Transverse colon (tissue), 4 donors: Measurements from ENCODE around the gene GCNT2. TPM values are rescaled to one million over a fixed set of nuclear protein-coding genes. Genes with fewer than 3 reads are reported as not detected.
"Not testable (repeated sequence)": the region's sequence is repeated elsewhere in the genome, so short reads cannot be mapped to it uniquely, and the experiment has no call there.

Experiments used
- DNase-seq: peaks from one replicate; pipeline ENCODE4 v3.0.0-alpha.2; 2019
- H3K27ac ChIP-seq, 4 donors: fragments of 200-600 bp; sonication (generic); 2 replicates each; pipeline ENCODE4 v1.5.1; 2016 to 2018; ENCODE audit warnings: inconsistent platforms in 4 of 4
- H3K27me3 ChIP-seq: fragments of 200-600 bp; sonication (generic); 2 replicates; pipeline ENCODE4 v1.5.1; 2017; ENCODE audit warnings: inconsistent platforms
- H3K36me3 ChIP-seq, 4 donors: fragments of 200-600 bp; sonication (generic); 2 replicates each; pipeline ENCODE4 v1.5.1; 2017 to 2019; ENCODE audit warnings: inconsistent platforms in 4 of 4
- H3K4me1 ChIP-seq, 4 donors: fragments of 200-600 bp; sonication (generic); 2 replicates each; pipeline ENCODE4 v1.5.1; 2017 to 2020; ENCODE audit warnings: inconsistent platforms in 4 of 4
- H3K4me3 ChIP-seq, 4 donors: fragments of 200-600 bp; sonication (generic); 1 replicate in 1 of 4; 2 replicates in 3 of 4; pipeline versions ENCODE4 v1.5.1 to v1.6.1; 2017 to 2019; ENCODE audit warnings: inconsistent platforms in 4 of 4
- H3K9me3 ChIP-seq, 2 donors: fragments of 200-600 bp; sonication (generic); 2 replicates each; pipeline ENCODE4 v1.5.1; 2017 to 2019; ENCODE audit warnings: inconsistent platforms in 2 of 2
- EP300 ChIP-seq: sonication (generic); formaldehyde crosslinking; IDR thresholded peaks from one replicate; pipeline ENCODE4 v1.6.1; 2017; ENCODE audit warnings: antibody characterized with exemption, low read depth
- POLR2A ChIP-seq: fragments of 450-650 bp; IDR thresholded peaks from one replicate; pipeline ENCODE4 v1.6.1; 2016; ENCODE audit warnings: antibody characterized with exemption, mild to moderate bottlenecking, moderate library complexity
- POLR2AphosphoS5 ChIP-seq, 3 donors: sonication (generic); formaldehyde crosslinking; IDR thresholded peaks; one replicate each; pipeline ENCODE4 v1.6.1; 2016; ENCODE audit warnings: antibody characterized with exemption in 3 of 3
- WGBS, 2 donors: methylation state at CpG; one replicate each; pipeline ENCODE4 v1.1.5; 2018; ENCODE audit warnings: low coverage in 1 of 2; 5-methylcytosine and 5-hydroxymethylcytosine counted together
- in situ Hi-C, 4 donors: fragments of 200-750 bp; cut with MboI; loops; one replicate each; pipeline versions ENCODE4 v1.15.0 to v1.15.1; 2017; ENCODE audit warnings: low sequenced_read_pairs in 3 of 4, low pct_ligation_motif_present in 1 of 4, low pct_unique_long_range_greater_than_20kb in 1 of 4
- intact Hi-C: fragments of 100-400 bp; cut with DNase I; formaldehyde crosslinking; loops from one replicate; pipeline ENCODE4 v1.15.1; 2023; ENCODE audit warnings: low total_unique reads
- total RNA-seq, 4 donors: library from RNA; depleted of rRNA; stranded (reverse); fragments of >200 nt; gene quantifications; one replicate each; pipeline ENCODE4 v1.1.0, GENCODE V29; 2016
- TF ChIP-seq, protein P1 (sequence below), 5 experiments: fragments of 200-600 bp in 3 of 5; fragments of 450-650 bp in 2 of 5; sonication (generic) in 3 of 5; IDR thresholded peaks; 1 replicate in 2 of 5; 2 replicates in 3 of 5; pipeline ENCODE4 v1.5.1; 2016 to 2017; ENCODE audit warnings: antibody characterized with exemption in 5 of 5, inconsistent platforms in 3 of 5, mild to moderate bottlenecking in 2 of 5, moderate library complexity in 1 of 5

Gene GCNT2
- total RNA-seq, 4 donors from 2014 or later: 18.7 to 53.4 (median 31.3) TPM

DNA sequence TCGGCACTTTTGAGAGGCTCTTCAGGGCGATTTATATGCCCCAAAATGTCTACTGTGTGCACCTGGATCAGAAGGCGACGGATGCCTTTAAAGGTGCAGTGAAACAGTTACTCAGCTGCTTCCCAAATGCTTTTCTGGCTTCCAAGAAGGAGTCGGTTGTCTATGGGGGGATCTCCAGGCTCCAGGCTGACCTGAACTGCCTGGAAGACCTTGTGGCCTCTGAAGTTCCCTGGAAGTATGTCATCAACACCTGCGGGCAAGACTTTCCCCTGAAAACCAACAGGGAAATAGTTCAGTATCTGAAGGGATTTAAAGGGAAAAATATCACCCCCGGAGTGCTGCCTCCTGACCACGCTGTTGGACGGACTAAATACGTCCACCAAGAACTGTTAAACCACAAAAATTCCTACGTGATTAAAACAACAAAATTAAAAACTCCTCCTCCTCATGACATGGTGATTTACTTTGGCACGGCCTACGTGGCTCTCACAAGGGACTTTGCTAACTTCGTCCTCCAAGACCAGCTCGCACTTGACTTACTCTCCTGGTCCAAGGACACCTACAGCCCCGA, 8.2 kb downstream of the GCNT2 start:
- TF ChIP-seq POLR2AphosphoS5 (IDR thresholded peaks at IDR 0.05) (no peak), EP300 (no peak), POLR2A (no peak)
- TF ChIP-seq, protein P1, sequence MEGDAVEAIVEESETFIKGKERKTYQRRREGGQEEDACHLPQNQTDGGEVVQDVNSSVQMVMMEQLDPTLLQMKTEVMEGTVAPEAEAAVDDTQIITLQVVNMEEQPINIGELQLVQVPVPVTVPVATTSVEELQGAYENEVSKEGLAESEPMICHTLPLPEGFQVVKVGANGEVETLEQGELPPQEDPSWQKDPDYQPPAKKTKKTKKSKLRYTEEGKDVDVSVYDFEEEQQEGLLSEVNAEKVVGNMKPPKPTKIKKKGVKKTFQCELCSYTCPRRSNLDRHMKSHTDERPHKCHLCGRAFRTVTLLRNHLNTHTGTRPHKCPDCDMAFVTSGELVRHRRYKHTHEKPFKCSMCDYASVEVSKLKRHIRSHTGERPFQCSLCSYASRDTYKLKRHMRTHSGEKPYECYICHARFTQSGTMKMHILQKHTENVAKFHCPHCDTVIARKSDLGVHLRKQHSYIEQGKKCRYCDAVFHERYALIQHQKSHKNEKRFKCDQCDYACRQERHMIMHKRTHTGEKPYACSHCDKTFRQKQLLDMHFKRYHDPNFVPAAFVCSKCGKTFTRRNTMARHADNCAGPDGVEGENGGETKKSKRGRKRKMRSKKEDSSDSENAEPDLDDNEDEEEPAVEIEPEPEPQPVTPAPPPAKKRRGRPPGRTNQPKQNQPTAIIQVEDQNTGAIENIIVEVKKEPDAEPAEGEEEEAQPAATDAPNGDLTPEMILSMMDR (IDR thresholded peaks at IDR 0.05): no peak
- Histone ChIP-seq H3K4me1 (peaks cover 0 to 32% (median 15%) of the 10 kb centered on the region in 4 donors), H3K27me3 (no peaks in the 10 kb centered on the region), H3K27ac (peak overlapping the region; percentile 71 to 80 (median 78)), H3K36me3 (no peaks in the 10 kb centered on the region), H3K4me3 (peak overlapping the region in 3 of 4 donors; percentile 26 to 51 (median 29)), H3K9me3 (no peaks in the 10 kb centered on the region)
- DNase-seq: no peak
- intact Hi-C loops: no loop called here
- 70 to 86% methylated on average over 7 to 16 of the region's 16 CpGs for WGBS, 2 donors
- in situ Hi-C loops: no loop called here

DNA sequence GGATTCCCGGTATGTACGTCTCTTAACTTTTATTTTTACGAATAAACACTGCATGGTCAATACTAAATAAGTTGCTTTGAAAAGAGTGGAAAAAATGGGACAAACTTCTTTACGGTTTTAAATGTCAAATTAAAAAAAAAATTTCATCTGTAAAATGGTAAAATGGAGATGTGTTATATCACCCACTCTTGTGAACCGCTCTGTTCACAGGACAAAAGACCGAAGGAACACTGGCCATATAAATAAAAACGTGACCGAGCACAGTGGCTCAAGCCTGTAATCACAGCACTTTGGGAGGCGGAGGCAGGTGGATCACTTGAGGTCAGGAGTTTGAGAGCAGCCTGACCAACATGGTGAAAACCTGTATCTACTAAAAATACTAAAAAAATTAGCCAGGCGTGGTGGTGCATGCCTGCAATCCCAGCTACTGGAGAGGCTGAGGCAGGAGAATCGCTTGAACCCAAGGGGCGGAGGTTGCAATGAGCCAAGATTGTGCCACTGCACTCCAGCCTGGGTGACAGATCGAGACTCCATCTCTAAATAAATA, 8.8 kb downstream of the GCNT2 start:
- H3K4me3 ChIP-seq: peak overlapping the region in 2 of 4 donors; percentile 29 to 51
- in situ Hi-C loops, H3K9me3 ChIP-seq, intact Hi-C loops, DNase-seq, H3K36me3 ChIP-seq, H3K27me3 ChIP-seq, H3K27ac ChIP-seq: not testable (repeated sequence)
- H3K4me1 ChIP-seq: peaks cover 0 to 32% (median 15%) of the 10 kb centered on the region in 4 donors
- WGBS, 2 donors: 82 to 90% methylated on average over 13 of the region's 13 CpGs

DNA sequence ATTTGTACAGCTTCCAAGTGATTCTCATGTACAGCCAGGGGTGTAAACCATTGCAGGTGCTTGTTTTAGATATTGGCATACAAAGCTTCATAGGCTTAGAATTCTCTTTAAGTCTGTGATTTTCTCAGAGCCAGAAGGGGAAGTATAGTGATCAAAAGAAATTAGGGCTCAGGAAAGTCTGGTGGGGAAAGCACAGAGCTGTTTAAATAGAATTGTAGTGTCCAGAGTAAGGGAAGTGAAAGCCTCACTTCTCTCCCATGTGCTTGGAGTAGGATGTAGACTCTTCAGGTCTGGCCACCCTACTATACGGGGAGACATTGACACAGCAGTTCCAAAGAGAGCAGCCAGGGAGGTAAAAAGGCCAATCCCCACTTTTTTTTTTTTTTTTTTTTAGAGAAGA, 10.4 kb downstream of the GCNT2 start:
- in situ Hi-C loops (no loop called here), intact Hi-C loops (no loop called here)
- TF ChIP-seq POLR2A (no peak), POLR2AphosphoS5 (IDR thresholded peaks at IDR 0.05) (no peak), EP300 (no peak)
- TF ChIP-seq, protein P1 (IDR thresholded peaks at IDR 0.05): no peak
- Histone ChIP-seq H3K27ac (no peak overlapping the region), H3K27me3 (no peaks in the 10 kb centered on the region), H3K36me3 (no peaks in the 10 kb centered on the region), H3K9me3 (no peaks in the 10 kb centered on the region), H3K4me3 (peak overlapping the region in 2 of 4 donors; percentile 10 to 51), H3K4me1 (peaks cover 0 to 32% (median 15%) of the 10 kb centered on the region in 4 donors)
- 54 to 100% methylated on average over 1 of the region's 1 CpG for WGBS, 2 donors
- no peak for DNase-seq

DNA sequence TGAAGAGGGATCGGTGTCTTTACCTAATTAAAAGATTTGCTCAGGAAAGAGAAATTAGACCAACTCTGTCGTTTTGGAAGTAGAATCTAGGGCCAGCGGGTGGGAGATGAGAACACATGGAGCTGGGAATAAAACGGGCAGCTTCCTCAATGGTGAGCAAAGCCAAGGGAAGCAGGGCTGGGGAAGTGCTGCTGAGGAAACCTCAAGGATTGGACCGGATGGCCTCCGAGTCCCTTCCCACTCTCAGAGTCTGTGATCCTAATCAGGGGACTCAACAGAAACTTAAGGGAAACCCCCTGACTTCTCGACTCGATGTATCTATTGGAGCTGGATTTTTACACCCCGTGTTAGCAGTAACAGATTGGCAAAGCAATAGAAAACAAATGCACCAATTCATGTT, 10.8 kb downstream of the GCNT2 start:
- Histone ChIP-seq H3K36me3 (no peaks in the 10 kb centered on the region), H3K27me3 (no peaks in the 10 kb centered on the region), H3K4me1 (peaks cover 0 to 32% (median 15%) of the 10 kb centered on the region in 4 donors), H3K4me3 (no peak overlapping the region), H3K27ac (no peak overlapping the region), H3K9me3 (no peaks in the 10 kb centered on the region)
- intact Hi-C loops: no loop called here
- in situ Hi-C loops: no loop called here
- TF ChIP-seq, protein P1 (IDR thresholded peaks at IDR 0.05): no peak
- TF ChIP-seq POLR2A (no peak), EP300 (no peak), POLR2AphosphoS5 (IDR thresholded peaks at IDR 0.05) (no peak)
- 69 to 75% methylated on average over 4 to 9 of the region's 9 CpGs for WGBS, 2 donors
- no peak for DNase-seq

DNA sequence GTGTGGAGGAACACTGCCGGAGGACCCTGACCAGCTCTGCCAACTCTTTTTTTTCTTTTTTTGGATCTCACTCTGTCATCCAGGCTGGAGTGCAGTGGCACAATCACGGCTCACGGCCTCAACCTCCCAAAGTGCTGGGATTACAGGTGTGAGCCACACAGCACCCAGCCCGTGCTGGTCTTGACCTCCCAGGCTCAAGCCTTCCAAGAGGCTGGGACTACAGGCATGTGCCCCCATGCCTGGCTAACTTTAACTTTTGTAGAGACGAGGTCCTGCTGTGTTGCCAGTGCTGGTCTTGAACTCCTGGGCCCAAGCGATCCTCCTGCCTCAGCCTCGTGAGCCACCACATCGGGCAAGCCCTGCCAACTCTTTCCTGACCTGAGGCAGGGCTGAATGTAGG, 11.2 kb downstream of the GCNT2 start:
- in situ Hi-C loops (no loop called here), intact Hi-C loops (no loop called here)
- Histone ChIP-seq H3K9me3 (no peaks in the 10 kb centered on the region), H3K4me1 (peaks cover 0 to 32% (median 15%) of the 10 kb centered on the region in 4 donors), H3K27ac (no peak overlapping the region), H3K27me3 (no peaks in the 10 kb centered on the region), H3K36me3 (no peaks in the 10 kb centered on the region), H3K4me3 (no peak overlapping the region)
- WGBS, 2 donors: 81 to 100% methylated on average over 2 to 8 of the region's 8 CpGs
- DNase-seq: no peak
- TF ChIP-seq, protein P1 (IDR thresholded peaks at IDR 0.05): no peak
- TF ChIP-seq POLR2A (no peak), EP300 (no peak), POLR2AphosphoS5 (IDR thresholded peaks at IDR 0.05) (no peak)
